Epithelial cell of esophagus (primary cell): Measurements from ENCODE around the gene FILIP1L.
A peak's percentile ranks its signal among the peaks of the same experiment; 100 is the strongest.

Source experiments
- DNase-seq: peaks from one replicate; pipeline ENCODE4 v3.0.0; 2010; ENCODE audit warnings: low read depth
- H3K4me3 ChIP-seq: 2 replicates; pipeline ENCODE4 v1.5.1; 2011; ENCODE audit warnings: mild to moderate bottlenecking, low read length, control low read depth
- CTCF ChIP-seq: IDR thresholded peaks from 2 replicates; pipeline ENCODE4 v1.5.1; 2011; ENCODE audit warnings: low read depth, mild to moderate bottlenecking, low read length, control low read depth, inconsistent platforms; ENCODE audit not compliant: insufficient read depth; ENCODE audit errors: missing control alignments

FILIP1L gene

DNA sequence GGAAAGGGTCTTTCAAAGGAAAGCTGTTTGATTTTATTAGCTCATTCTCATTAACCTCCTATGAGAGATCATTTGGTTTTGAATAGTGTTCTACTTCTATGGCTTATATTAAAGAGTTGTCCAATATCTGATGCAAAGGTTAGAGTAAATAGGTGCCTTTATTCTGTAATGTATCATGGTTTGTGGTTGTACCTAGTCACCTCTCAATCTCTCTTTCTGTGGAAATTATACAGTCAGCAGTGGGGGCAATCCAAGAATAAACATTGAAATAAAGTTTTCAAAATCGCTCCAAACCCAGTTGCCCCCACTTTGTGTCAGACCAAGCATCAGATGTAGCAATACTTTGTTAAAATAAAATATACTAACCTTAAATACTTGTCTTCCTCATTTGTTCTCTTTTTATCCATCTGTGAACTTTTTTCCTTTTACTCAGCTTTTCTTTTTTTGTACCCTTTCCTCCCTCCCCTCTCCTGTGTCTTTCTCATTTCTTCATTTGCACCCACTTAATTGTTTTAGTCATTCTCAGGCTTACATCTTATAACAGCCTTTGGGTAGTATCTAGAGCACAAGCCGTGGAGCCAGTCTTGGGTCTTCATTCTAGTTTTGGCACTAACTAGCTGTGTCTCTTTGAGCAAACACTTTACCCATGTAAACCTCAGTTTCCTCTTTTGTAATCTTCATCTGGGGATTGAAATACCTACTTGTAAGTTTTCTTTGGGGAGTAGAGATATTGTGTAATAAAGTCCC, 279.9 kb downstream of the FILIP1L start:
- DNase-seq = no peak
- no peak overlapping the region for H3K4me3 ChIP-seq
- TF ChIP-seq CTCF = no peak

- no peak overlapping the region for H3K4me3 ChIP-seq
These were observed 280.6 kb downstream of the FILIP1L start for GRCh38 chr3:99833617-99834205.

GRCh38 chr3:99829844-99830243, 284.5 kb downstream of the FILIP1L start:
- no peak overlapping the region for H3K4me3 ChIP-seq
- no peak for DNase-seq
- TF ChIP-seq CTCF = no peak

More at GRCh38 chr3:99833617-99834205, 280.6 kb downstream of the FILIP1L start:
- no peak for DNase-seq
- no peak for TF ChIP-seq CTCF

DNA sequence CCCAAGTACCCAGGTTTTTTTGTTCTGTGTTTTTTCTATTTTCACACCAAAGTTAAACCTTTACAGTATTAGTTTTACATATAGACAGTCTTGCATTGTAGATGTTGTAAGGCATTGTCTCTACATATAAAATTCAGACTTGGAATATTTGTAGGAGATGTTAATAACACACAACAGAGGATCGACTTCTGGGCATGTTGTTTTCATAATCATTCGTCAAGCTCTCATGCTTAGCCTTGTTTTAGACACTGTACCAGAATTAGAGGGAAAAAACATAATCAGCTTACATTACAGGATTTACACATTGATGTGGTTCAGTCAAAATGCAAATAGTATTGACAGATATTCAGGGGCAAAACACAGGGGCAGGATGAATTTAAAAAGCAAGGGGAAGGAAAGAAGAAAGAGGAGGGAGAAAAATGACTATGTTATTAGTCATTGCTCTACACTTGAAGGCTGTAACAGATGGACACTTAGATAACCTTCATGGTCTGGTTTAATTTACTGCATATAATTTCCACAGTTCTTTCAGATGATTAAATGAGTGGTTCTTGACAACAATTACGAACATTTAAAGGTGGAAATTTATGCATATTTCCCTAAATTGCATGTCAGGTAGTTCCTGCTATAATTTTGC, 289.2 kb downstream of the FILIP1L start:
- H3K4me3 ChIP-seq = no peak overlapping the region

GRCh38 chr3:99823723-99824711, 290.3 kb downstream of the FILIP1L start:
- no peak for DNase-seq
- no peak for TF ChIP-seq CTCF
- no peak overlapping the region for H3K4me3 ChIP-seq

More for the DNA sequence above, 289.2 kb downstream of the FILIP1L start:
- peak; percentile 13 for DNase-seq
- no peak for TF ChIP-seq CTCF

GRCh38 chr3:99818818-99819217, 295.5 kb downstream of the FILIP1L start:
- no peak for TF ChIP-seq CTCF
- peak overlapping the region; percentile 83 for H3K4me3 ChIP-seq

More at GRCh38 chr3:99818818-99819217, 295.5 kb downstream of the FILIP1L start:
- peak; percentile 12 for DNase-seq
